Lower lobe of right lung (tissue), 2 donors: ENCODE measurements around the gene CHRNB1. TPM values are rescaled to one million over a fixed set of nuclear protein-coding genes. Genes with fewer than 3 reads are reported as not detected.

Source experiments
- ATAC-seq, 2 donors: fragments of 200-7000 bp; cut with Tn5 transposase; one replicate each; pipeline ENCODE4 v1.9.1; 2020 to 2022; ENCODE audit warnings: mild to moderate bottlenecking in 2 of 2, moderate library complexity in 2 of 2
- DNase-seq: peaks from one replicate; pipeline ENCODE4 v3.0.0-alpha.2; 2020
- H3K27ac ChIP-seq: fragments of 200-600 bp; one replicate; pipeline ENCODE4 v1.8.0; 2022
- H3K27me3 ChIP-seq: fragments of 200-600 bp; one replicate; pipeline ENCODE4 v1.8.0; 2022; ENCODE audit warnings: low read depth
- H3K36me3 ChIP-seq: fragments of 200-600 bp; one replicate; pipeline ENCODE4 v1.8.0; 2022; ENCODE audit warnings: mild to moderate bottlenecking
- H3K4me1 ChIP-seq: fragments of 200-600 bp; one replicate; pipeline ENCODE4 v1.8.0; 2022
- H3K4me3 ChIP-seq: fragments of 200-600 bp; one replicate; pipeline ENCODE4 v1.8.0; 2022; ENCODE audit warnings: mild to moderate bottlenecking
- H3K9me3 ChIP-seq: fragments of 200-600 bp; one replicate; pipeline ENCODE4 v1.8.0; 2022
- CTCF ChIP-seq: fragments of 200-600 bp; IDR thresholded peaks from one replicate; pipeline ENCODE4 v1.8.0; 2022; ENCODE audit warnings: antibody characterized with exemption, mild to moderate bottlenecking
- intact Hi-C: fragments of 100-400 bp; cut with DNase I; formaldehyde crosslinking; loops from one replicate; pipeline ENCODE4 v1.11.0; 2022
- total RNA-seq: library from RNA; stranded (reverse); fragmentation: NEBNext Ultra II Directional; extraction: Animal tissue kit (Norgen Biotek cat#: 25700); gene quantifications from one replicate; pipeline ENCODE4 v1.2.1, GENCODE V29; 2021
- donor health status: DM: no; HTN: yes; CAD: no; lungs with severe emphysema.

The CHRNB1 gene
- total RNA-seq, 1 donor from 2014 or later: 8.4 TPM

- Histone ChIP-seq H3K9me3 (no peaks in the 10 kb centered on the region), H3K4me1 (peaks cover 13% of the 10 kb centered on the region), H3K4me3 (no peak within 1 kb of the TSS), H3K27me3 (no peaks in the 10 kb centered on the region), H3K36me3 (no peaks in the 10 kb centered on the region), H3K27ac (no peak within 1 kb of the TSS)
- ATAC-seq (no peak), DNase-seq (no peak)
- intact Hi-C loops: no loop called here
- TF ChIP-seq CTCF: no peak
Measured at GRCh38 chr17:7407485-7408251, 37.2 kb upstream of the CHRNB1 start, which contains the start of gene NLGN2. NLGN2 (plus strand) TSS chr17:7407845; CDS start chr17:7408256, 411 bp downstream.

GRCh38 chr17:7408252-7408727 lies 36.6 kb upstream of the CHRNB1 start:
- DNase-seq (no peak), ATAC-seq (no peak)
- Histone ChIP-seq H3K4me1 (peaks cover 7% of the 10 kb centered on the region), H3K9me3 (no peaks in the 10 kb centered on the region), H3K36me3 (no peaks in the 10 kb centered on the region), H3K27me3 (no peaks in the 10 kb centered on the region), H3K27ac (no peak overlapping the region), H3K4me3 (no peak overlapping the region)
- intact Hi-C loops: no loop called here
- TF ChIP-seq CTCF: no peak

GRCh38 chr17:7408863-7409262 lies 36.0 kb upstream of the CHRNB1 start:
- no peak for DNase-seq
- TF ChIP-seq CTCF: no peak
- Histone ChIP-seq H3K9me3 (no peaks in the 10 kb centered on the region), H3K27ac (no peak overlapping the region), H3K27me3 (no peaks in the 10 kb centered on the region), H3K4me1 (peaks cover 6% of the 10 kb centered on the region), H3K36me3 (no peaks in the 10 kb centered on the region), H3K4me3 (no peak overlapping the region)
- intact Hi-C loops: no loop called here
- ATAC-seq: no peak

- no peaks in the 10 kb centered on the region for H3K27me3 ChIP-seq
- H3K4me3 ChIP-seq: no peak overlapping the region
- H3K36me3 ChIP-seq: no peaks in the 10 kb centered on the region
- peaks cover 6% of the 10 kb centered on the region for H3K4me1 ChIP-seq
- DNase-seq: no peak
- ATAC-seq: no peak
- no peak for TF ChIP-seq CTCF
- no peaks in the 10 kb centered on the region for H3K9me3 ChIP-seq
- intact Hi-C loops: no loop called here
- no peak overlapping the region for H3K27ac ChIP-seq
Measured at GRCh38 chr17:7409716-7410115, 35.1 kb upstream of the CHRNB1 start.

GRCh38 chr17:7410634-7411426 lies 34.0 kb upstream of the CHRNB1 start:
- Histone ChIP-seq H3K36me3 (no peaks in the 10 kb centered on the region), H3K4me1 (no peaks in the 10 kb centered on the region), H3K27ac (no peak overlapping the region), H3K4me3 (no peak overlapping the region), H3K9me3 (no peaks in the 10 kb centered on the region), H3K27me3 (no peaks in the 10 kb centered on the region)
- no peak for ATAC-seq
- intact Hi-C loops: no loop called here
- no peak for DNase-seq
- no peak for TF ChIP-seq CTCF
